WTC11 (cell line): ENCODE data around the gene GPC6. TPM values are rescaled to one million over a fixed set of nuclear protein-coding genes. Genes with fewer than 3 reads are reported as not detected.

Source experiments
- ATAC-seq: fragments of 200-7000 bp; cut with Tn5 transposase; 2 replicates; pipeline ENCODE4 v1.10.0; 2021; ENCODE audit warnings: mild to moderate bottlenecking, moderate library complexity
- CTCF ChIA-PET: fragments of 300-600 bp; sonication (Branson Sonifier 250); formaldehyde crosslinking; loops from one replicate; lab custom pipeline; 2021; ENCODE audit warnings: antibody characterized with exemption; lab: Charles Lee
- POLR2A ChIA-PET: fragments of 350-600 bp; sonication (Branson Sonifier 250); formaldehyde crosslinking; loops from one replicate; lab custom pipeline; 2021; ENCODE audit warnings: antibody characterized with exemption; lab: Charles Lee
- DNase-seq: peaks from one replicate; pipeline ENCODE4 v3.0.0; 2021; ENCODE audit warnings: low spot score
- H3K27ac Mint-ChIP-seq: 2 replicates; pipeline ENCODE4 v1.8.0; 2021; ENCODE audit warnings: mixed read lengths
- H3K27me3 Mint-ChIP-seq: 2 replicates; pipeline ENCODE4 v1.8.0; 2021; ENCODE audit warnings: low read depth, mild to moderate bottlenecking, moderate library complexity, mixed read lengths
- H3K36me3 Mint-ChIP-seq: 2 replicates; pipeline ENCODE4 v1.8.0; 2021; ENCODE audit warnings: mixed read lengths
- H3K4me1 Mint-ChIP-seq: 2 replicates; pipeline ENCODE4 v1.8.0; 2022; ENCODE audit warnings: mixed read lengths
- H3K4me3 Mint-ChIP-seq: 2 replicates; pipeline ENCODE4 v1.8.0; 2021; ENCODE audit warnings: mild to moderate bottlenecking, moderate library complexity, mixed read lengths
- H3K9me3 Mint-ChIP-seq: 2 replicates; pipeline ENCODE4 v1.8.0; 2021; ENCODE audit warnings: mixed read lengths
- E2F4 ChIP-seq: sonication (generic); formaldehyde crosslinking; IDR thresholded peaks from 2 replicates; pipeline ENCODE4 v1.8.1; 2022; ENCODE audit warnings: low read depth, mild to moderate bottlenecking, moderate library complexity, missing genetic modification reagents, borderline replicate concordance
- E2F5 ChIP-seq: sonication (generic); formaldehyde crosslinking; IDR thresholded peaks from 2 replicates; pipeline ENCODE4 v1.8.1; 2022; ENCODE audit warnings: mild to moderate bottlenecking, moderate library complexity, missing genetic modification reagents
- FOXK1 ChIP-seq: sonication (generic); formaldehyde crosslinking; IDR thresholded peaks from 2 replicates; pipeline ENCODE4 v1.8.0; 2022; ENCODE audit warnings: mild to moderate bottlenecking, moderate library complexity, missing genetic modification reagents
- GRHL2 ChIP-seq: fragments of 250-450 bp; sonication (Bioruptor Pico); IDR thresholded peaks from 2 replicates; pipeline ENCODE4 v1.8.0; 2022; ENCODE audit warnings: mild to moderate bottlenecking, moderate library complexity; ENCODE audit not compliant: insufficient replicate concordance, severe bottlenecking
- KAT7 ChIP-seq: sonication (generic); formaldehyde crosslinking; IDR thresholded peaks from 2 replicates; pipeline ENCODE4 v1.8.1; 2023; ENCODE audit warnings: missing genetic modification reagents, mild to moderate bottlenecking, borderline replicate concordance
- MXD4 ChIP-seq: fragments of 250-450 bp; sonication (Bioruptor Pico); IDR thresholded peaks from 2 replicates; pipeline ENCODE4 v1.8.0; 2021; ENCODE audit warnings: mild to moderate bottlenecking, moderate library complexity, borderline replicate concordance
- NFATC4 ChIP-seq: fragments of 250-450 bp; sonication (Bioruptor Pico); IDR thresholded peaks from 2 replicates; pipeline ENCODE4 v1.9.0; 2021; ENCODE audit warnings: mild to moderate bottlenecking
- NR3C1 ChIP-seq: sonication (generic); formaldehyde crosslinking; conservative IDR thresholded peaks from 2 replicates; pipeline ENCODE4 v1.8.1; 2023; ENCODE audit warnings: low read depth, mild to moderate bottlenecking, missing genetic modification reagents
- OVOL2 ChIP-seq: fragments of 250-450 bp; sonication (Bioruptor Pico); IDR thresholded peaks from 2 replicates; pipeline ENCODE4 v1.9.0; 2021; ENCODE audit warnings: mild to moderate bottlenecking, borderline replicate concordance
- PREB ChIP-seq: sonication (generic); formaldehyde crosslinking; IDR thresholded peaks from 2 replicates; pipeline ENCODE4 v1.8.1; 2022; ENCODE audit warnings: mild to moderate bottlenecking, missing genetic modification reagents, moderate library complexity, borderline replicate concordance
- SP1 ChIP-seq: sonication (generic); formaldehyde crosslinking; conservative IDR thresholded peaks from 2 replicates; pipeline ENCODE4 v1.8.1; 2022; ENCODE audit warnings: missing genetic modification reagents
- TCF7 ChIP-seq: sonication (generic); formaldehyde crosslinking; IDR thresholded peaks from 2 replicates; pipeline ENCODE4 v1.8.0; 2022; ENCODE audit warnings: mild to moderate bottlenecking, low read depth, missing genetic modification reagents, moderate library complexity
- TP53 ChIP-seq: sonication (generic); formaldehyde crosslinking; IDR thresholded peaks from 2 replicates; pipeline ENCODE4 v1.8.1; 2023; ENCODE audit warnings: mild to moderate bottlenecking, missing genetic modification reagents
- ZNF317 ChIP-seq: sonication (generic); formaldehyde crosslinking; IDR thresholded peaks from 2 replicates; pipeline ENCODE4 v1.8.1; 2023; ENCODE audit warnings: low read depth, mild to moderate bottlenecking, moderate library complexity, missing genetic modification reagents, borderline replicate concordance
- ZNF671 ChIP-seq: fragments of 250-450 bp; sonication (Bioruptor Pico); IDR thresholded peaks from 2 replicates; pipeline ENCODE4 v1.8.0; 2021; ENCODE audit warnings: mild to moderate bottlenecking
- total RNA-seq: library from RNA; stranded (reverse); gene quantifications from 3 replicates; pipeline ENCODE4 v1.2.3, GENCODE V29; 2021
- TF ChIP-seq, protein P1 (sequence below): sonication (generic); formaldehyde crosslinking; IDR thresholded peaks from 2 replicates; pipeline ENCODE4 v1.8.1; 2023; ENCODE audit warnings: mild to moderate bottlenecking, missing genetic modification reagents, moderate library complexity
- TF ChIP-seq, protein P2 (sequence below): sonication (generic); formaldehyde crosslinking; IDR thresholded peaks from 2 replicates; pipeline ENCODE4 v1.8.0; 2022; ENCODE audit warnings: mild to moderate bottlenecking, missing genetic modification reagents
- TF ChIP-seq, protein P3 (sequence below): fragments of 250-450 bp; sonication (Bioruptor Pico); IDR thresholded peaks from 2 replicates; pipeline ENCODE4 v1.9.0; 2021; ENCODE audit warnings: moderate library complexity, mild to moderate bottlenecking, inconsistent platforms, borderline replicate concordance

The GPC6 gene
- total RNA-seq, 1 experiment from 2014 or later, result 19.5 TPM

DNA sequence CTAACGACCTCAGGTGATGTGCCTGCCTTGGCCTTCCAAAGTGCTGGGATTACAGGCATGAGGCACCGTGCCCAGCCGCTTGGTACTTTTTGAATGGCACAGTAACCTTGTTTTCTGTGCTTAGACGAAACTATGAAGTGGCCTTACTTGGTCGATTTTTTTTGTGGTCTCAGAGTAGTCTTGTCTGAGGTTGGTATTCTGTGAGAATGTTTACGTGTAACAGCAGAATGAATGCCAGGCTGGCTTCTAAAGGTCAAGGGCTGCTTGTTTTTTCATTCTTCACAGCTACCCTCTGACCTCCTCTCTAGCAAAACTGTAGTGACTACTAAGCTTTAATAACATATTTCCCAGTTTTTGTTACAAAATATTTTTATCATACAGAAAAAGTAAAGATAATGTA lies 313.3 kb downstream of the GPC6 start:
- Mint-ChIP-seq H3K9me3 (peaks cover 15% of the 10 kb centered on the region), H3K36me3 (peaks cover 8% of the 10 kb centered on the region; the same call in 1 of the 2 replicates), H3K27me3 (no peaks in the 10 kb centered on the region), H3K27ac (no peak overlapping the region), H3K4me3 (no peak overlapping the region), H3K4me1 (peaks cover 17% of the 10 kb centered on the region)
- no peak for TF ChIP-seq NFATC4 (CRISPR knock-in tag)
- TF ChIP-seq TP53, result no peak
- TF ChIP-seq ZNF671, result no peak
- TF ChIP-seq, protein P1, sequence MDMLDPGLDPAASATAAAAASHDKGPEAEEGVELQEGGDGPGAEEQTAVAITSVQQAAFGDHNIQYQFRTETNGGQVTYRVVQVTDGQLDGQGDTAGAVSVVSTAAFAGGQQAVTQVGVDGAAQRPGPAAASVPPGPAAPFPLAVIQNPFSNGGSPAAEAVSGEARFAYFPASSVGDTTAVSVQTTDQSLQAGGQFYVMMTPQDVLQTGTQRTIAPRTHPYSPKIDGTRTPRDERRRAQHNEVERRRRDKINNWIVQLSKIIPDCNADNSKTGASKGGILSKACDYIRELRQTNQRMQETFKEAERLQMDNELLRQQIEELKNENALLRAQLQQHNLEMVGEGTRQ (CRISPR knock-in tag), result no peak
- ChIA-PET CTCF (no interaction called here), POLR2A (no interaction called here)
- ATAC-seq (no peak), DNase-seq (no peak)

GRCh38 chr13:93547886-93548285 lies 321.3 kb downstream of the GPC6 start:
- H3K4me1 Mint-ChIP-seq, result peaks cover 45% of the 10 kb centered on the region
- peaks cover 7% of the 10 kb centered on the region; the same call in 1 of the 2 replicates for H3K9me3 Mint-ChIP-seq
- no peaks in the 10 kb centered on the region for H3K27me3 Mint-ChIP-seq
- no peak overlapping the region for H3K4me3 Mint-ChIP-seq
- CTCF ChIA-PET, result no interaction called here
- ATAC-seq (no peak), DNase-seq (no peak)
- POLR2A ChIA-PET, result no interaction called here
- H3K36me3 Mint-ChIP-seq, result peaks cover 1% of the 10 kb centered on the region; the same call in 1 of the 2 replicates
- TF ChIP-seq E2F5 (no peak), NR3C1 (CRISPR knock-in tag) (no peak), MXD4 (CRISPR knock-in tag) (no peak), ZNF317 (CRISPR knock-in tag) (no peak), TCF7 (CRISPR knock-in tag) (no peak), SP1 (CRISPR knock-in tag) (no peak), KAT7 (CRISPR knock-in tag) (no peak), ZNF671 (no peak), FOXK1 (CRISPR knock-in tag) (no peak), NFATC4 (CRISPR knock-in tag) (no peak), OVOL2 (CRISPR knock-in tag) (no peak), GRHL2 (no peak), E2F4 (CRISPR knock-in tag) (no peak), PREB (no peak)
- TF ChIP-seq, protein P2, sequence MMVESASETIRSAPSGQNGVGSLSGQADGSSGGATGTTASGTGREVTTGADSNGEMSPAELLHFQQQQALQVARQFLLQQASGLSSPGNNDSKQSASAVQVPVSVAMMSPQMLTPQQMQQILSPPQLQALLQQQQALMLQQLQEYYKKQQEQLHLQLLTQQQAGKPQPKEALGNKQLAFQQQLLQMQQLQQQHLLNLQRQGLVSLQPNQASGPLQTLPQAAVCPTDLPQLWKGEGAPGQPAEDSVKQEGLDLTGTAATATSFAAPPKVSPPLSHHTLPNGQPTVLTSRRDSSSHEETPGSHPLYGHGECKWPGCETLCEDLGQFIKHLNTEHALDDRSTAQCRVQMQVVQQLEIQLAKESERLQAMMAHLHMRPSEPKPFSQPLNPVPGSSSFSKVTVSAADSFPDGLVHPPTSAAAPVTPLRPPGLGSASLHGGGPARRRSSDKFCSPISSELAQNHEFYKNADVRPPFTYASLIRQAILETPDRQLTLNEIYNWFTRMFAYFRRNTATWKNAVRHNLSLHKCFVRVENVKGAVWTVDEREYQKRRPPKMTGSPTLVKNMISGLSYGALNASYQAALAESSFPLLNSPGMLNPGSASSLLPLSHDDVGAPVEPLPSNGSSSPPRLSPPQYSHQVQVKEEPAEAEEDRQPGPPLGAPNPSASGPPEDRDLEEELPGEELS (CRISPR knock-in tag), result no peak
- TF ChIP-seq, protein P3, sequence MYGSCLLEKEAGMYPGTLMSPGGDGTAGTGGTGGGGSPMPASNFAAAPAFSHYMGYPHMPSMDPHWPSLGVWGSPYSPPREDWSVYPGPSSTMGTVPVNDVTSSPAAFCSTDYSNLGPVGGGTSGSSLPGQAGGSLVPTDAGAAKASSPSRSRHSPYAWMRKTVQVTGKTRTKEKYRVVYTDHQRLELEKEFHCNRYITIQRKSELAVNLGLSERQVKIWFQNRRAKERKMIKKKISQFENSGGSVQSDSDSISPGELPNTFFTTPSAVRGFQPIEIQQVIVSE (CRISPR knock-in tag), result no peak
- H3K27ac Mint-ChIP-seq, result no peak overlapping the region
